HG03045 (cell line): ENCODE measurements around the gene HERC2.

ENCODE experiments used
- ATAC-seq: cut with Tn5 transposase; IDR thresholded peaks from one replicate; pipeline ENCODE4 v1.9.1; 2021; ENCODE audit warnings: mild to moderate bottlenecking, moderate library complexity; ENCODE audit not compliant: unreplicated experiment

The HERC2 gene

DNA sequence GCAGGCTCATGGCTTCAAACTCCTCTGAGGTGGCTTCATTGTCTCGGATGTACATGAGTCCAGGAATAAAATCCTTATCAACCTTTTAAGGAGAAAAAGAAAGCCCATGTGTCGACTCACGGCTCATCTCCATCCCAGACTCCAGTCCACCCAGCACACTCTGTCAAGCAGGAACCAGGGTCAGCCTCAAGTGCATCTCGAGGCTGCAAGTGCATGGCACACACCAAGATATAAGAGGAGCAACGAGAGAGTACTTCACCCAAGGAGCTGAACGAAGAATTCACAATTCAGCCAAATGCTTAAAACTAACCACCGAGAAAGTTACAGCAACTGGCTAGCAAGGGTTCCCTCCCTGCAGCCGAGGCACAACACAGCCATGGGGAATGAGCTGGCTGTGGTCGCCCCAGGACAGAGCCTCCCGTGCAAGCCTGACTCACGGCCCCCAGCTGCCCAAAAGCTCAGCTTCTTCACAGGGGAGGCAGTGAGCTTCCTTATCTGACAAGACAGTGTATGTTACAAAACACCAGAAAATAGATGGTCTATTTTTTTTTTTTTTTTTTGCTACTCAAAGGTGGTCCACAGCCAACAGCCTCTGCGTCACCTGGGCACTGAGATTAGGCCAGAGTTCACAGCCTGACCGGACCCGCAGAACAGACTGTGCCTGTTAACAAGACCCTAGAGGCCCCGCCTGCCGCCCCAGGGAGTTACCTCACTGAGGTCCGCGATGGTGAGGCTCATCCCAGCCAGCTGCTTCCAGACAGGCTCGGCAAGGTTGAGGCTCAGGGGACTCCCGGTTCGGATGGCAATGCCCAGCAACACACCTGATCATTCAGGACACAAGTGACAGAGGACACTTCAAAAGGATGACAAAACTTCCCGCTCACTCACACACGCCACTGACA, 207.0 kb downstream of the HERC2 start:
- ATAC-seq = no peak

DNA sequence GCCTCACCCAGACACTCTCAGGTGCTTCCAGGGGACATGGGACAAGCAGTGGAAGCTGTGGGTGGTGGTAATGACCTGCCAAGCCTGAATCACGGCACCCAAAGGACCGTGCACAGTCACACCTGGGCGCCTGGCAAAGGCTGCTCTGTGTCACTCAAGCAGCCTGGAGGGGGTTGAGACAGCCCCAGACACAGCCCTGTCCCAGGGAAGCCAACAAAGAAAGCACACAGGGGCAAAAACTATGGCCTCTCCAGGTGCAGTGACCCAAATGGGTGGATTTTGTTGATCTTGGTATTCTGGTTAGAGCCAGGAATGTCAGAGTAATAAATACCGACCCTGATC, 207.9 kb downstream of the HERC2 start:
- ATAC-seq = no peak

DNA sequence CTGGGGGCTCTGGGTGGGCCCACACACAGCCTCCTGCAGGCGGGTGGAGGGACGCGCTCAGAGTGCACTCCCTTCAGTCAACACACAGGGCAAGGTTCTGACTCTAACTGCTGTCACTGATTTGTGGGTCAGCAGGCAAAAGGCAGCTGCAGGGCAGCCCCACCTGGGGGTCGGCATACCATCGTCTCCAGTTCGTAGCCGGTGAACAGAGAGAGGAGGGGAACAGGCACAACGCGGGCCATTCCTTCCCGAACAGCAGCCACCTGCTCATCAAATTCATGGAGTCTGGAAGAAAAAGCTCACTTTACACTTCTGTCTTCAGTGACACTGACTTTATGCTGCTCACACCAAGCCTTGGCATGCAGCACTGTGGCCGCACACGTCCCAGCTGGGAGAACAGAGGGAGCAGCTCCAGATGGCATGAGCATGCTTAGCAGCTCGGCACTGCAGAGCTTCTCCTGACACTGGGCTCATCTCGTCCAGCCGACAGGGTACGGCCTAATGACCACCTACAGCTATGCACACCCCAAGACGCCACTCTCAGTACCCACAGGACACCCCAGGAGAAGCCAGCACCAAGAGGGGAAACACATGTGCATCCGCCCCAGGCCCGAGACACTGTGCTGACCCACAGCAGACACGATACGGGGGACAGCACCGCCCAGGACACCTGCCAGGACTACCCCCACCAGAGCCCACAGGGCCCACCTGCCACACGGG, 208.4 kb downstream of the HERC2 start:
- no peak for ATAC-seq

DNA sequence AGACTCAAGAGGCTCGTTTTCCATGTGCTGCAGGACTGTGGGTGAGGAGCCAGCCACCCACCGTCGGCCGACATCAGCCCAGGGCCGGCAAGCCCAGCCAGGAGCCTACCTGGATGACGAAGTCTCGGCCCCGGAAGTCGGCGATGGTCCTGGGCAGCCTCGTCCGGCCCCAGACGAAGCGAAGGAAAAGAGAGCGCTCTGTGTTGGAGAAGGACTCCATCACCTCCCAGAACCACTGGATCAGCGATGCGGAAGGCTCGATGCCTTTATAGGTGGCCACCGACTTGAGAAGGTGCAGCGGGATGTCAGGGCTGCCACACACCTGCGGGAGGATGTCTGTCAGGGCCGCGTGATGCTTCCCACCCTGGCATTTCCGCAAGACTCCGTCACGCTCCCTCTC, 209.0 kb downstream of the HERC2 start:
- no peak for ATAC-seq

DNA sequence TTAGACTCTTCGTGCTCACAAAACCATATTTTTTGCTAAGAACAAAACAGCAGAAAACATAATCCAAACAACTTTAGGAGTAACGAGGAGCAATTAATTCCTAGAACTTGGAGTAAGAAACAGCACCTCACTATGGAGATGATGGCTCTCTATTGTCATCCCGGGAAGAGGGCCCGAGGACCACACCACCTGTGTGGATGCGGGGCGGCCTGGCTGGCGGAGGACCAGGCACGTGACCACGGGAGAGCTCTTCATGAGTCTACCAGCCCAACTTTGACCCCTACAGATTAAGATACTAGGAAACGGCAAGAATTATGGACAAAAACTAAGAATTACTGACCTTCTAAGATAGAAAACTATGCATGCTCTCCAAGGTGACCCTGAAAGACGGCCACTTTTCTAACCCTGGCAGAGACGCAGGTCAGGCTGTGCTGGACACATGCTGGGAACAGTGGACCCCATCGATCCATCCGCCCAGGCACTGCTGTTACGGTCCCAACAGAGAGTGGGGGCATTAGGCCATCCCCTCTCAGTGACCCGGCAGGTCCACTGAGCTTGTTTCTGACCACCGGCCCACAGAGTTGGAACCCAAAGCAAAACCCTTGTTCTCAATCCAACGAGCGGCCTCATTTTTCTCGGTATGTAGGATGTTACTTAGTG, 209.7 kb downstream of the HERC2 start:
- ATAC-seq = no peak

DNA sequence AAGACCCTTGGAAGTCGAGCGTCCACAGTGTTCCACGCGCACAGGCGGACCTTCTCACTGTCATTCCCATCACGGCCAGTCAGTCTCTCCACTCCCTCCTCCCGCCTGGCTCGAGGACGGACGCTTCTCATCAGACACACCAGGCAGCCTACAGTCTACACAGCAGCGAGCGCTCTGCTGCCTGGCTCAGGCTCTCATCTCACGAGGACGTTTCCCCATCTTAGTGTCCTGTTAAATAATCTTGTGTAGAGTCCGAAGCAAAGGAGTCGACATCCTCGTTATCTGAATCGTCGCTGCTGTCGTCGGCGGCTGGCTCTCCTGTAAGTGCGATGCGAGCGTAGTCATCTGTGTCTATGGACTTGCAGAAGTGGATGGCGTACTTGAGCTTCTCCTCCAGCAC, 210.4 kb downstream of the HERC2 start:
- no peak for ATAC-seq

DNA sequence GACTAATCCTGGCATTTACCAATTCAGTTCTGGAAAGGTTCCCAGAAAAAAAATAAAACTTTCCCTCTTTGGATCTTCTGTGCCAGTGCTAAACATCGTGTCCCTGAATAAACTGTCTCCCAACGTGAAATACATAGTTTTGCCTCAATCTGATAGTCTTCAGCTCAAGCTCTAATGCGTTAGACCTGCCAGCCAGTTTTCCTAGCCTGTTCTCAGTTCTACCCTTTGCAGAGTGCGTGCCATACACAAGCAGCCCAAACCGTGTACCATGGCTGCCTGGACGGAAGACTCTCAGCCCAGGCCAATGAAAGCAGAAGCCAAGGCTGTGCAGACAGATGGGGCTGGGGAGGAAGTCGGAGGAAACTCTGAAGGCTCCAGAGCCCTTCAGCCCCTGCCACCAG, 211.5 kb downstream of the HERC2 start:
- ATAC-seq = no peak

DNA sequence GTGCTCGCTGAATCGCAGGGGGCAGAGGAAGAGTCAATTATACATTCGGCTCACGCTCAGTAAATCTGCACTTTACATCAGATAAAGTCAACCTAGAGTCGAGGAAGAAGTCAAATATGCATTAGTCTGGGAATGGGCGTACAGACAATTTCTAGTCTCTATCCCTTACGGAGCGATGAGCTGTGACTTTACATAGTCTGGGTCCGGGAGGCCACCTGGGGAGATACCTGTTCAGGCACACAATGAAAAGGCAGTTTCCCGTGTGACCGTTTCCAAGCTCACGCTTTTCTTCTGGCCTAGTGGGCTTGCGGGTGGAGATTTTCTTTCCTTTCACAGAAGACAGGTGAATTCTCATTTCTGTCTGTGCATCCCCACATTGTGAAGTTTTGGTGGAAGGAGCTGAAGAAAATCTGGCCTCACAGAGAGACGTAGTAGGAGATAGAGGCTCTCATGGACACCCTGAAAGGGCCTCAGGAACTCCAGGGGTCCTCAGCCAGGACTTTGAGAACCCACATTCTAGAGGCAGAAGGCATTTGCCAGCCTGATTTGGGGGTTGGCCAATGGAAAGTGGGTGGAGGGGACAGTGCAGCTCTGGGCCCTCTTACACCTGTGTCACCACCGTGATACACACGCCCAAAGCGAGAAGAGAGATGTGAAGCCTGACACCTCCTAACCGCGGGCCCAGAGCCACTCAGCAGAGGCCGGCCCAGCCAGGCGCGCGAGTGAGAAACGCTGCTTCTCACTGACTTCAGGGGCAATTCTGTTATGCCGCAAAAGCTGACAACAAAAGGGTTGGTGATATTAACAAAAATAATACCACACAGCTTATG, 212.1 kb downstream of the HERC2 start:
- no peak for ATAC-seq

DNA sequence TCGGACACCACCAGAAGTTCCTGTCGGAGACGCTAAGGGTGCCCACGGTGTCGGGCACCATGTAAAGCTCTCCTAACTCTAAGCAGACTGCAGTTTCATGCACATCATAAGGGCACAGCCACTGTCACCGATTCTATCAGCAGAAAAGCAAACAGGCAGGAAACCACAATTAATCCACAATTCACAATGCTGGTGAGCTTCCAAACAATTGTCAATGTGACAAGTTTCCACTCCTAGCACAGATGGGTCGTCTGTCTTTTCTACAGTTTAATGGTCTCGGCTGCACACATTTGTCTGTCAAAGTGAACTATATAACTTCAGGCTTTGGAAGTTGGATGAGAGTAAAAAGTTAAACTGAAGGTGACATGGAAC, 214.1 kb downstream of the HERC2 start:
- no peak for ATAC-seq

DNA sequence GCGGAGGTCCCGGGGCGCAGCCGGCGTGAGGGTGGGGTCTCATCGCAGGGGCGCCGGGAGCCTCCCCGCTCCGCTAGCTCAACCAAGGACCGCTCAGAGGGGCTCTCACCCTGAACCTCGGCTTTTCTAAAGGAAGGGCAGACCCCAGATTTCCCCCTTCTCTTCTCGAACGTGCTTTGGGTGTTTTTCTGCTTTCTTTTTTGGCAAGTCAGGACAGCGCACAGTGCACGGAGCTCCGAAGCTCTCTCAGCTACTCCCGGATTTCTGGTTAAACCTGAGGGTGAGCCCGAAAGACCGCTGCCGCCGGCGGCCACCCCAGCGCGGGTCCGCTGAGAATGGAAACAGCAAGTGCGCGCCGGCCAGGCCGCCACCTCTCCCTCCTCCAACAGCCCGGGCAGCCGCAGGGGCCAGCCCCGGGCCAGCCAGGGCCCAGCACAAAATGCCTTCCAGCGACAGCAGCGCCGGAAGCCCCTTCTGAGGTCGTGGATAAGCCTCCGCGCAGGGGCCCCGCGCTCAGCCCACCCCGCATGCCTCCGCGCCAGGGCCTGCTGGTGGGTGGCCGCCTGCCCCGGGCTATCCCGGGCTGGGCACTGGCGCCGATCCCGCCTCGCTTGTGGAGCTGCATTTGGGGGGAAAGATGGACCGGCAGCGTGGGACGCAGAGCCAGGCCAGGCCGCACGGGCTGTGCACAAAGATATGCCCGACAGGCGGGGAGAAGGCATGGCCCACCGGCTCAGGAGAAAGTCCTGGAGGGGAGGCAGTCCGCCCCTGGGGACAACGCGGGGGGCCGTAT, 214.7 kb downstream of the HERC2 start:
- no peak for ATAC-seq

DNA sequence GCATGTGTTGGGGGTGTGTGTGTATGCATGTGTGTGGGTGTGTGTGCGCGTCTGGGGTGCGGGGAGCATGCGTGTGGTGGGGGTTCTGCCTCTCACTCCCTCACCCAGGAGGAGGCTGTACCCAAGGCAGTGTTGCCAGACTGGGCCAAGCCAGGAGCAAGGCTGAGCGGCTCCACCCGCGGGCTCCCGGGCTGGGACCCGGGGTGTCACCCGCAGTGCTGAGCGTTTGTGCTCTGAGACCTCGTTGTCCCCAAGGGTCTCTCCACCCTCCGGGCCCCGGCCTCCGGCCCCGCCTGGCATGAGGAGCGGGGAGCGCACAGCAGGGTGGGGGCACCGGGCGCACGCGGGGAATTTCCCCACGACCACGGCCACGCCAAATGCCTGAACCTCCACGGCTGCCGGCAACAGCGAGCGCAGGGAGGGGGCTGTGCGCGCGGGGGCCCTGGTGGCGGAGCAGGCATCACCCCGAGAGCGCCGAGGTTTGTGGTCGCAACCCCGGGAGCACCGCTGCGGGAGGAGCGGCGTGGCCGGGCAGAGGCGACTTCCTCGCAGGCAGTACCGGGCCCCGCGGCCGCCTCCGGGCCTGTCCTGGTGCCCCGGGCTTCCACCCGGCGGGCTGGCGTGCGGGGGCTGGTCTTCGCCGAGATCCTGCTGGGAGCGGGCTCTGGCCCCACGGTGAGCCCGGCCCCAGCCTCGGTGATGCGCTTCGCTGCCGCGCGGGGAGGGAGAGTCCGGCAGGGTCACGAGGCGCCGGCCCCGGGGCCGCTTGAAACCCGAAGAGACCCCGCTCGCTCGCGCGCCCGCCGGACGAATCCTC, 215.5 kb downstream of the HERC2 start:
- ATAC-seq = no peak

DNA sequence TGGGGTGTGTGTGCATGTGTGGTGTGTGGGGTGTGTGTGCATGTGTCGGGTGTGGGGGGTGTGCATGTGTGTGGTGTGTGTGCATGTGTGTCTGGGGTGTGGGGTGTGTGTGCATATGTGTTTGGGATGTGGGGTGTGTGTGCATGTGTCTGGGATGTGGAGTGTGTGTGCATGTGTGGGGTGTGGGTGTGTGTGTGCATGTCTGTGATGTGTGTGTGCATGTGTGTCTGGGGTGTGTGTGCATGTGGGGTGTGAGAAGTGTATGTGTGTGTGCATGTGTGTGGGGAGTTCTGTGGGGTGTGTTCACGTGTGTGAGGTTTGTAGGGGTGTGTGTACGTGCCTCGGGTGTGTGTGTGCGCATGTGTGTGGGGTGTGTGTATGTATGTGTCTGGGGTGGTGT, 216.2 kb downstream of the HERC2 start:
- no peak for ATAC-seq

DNA sequence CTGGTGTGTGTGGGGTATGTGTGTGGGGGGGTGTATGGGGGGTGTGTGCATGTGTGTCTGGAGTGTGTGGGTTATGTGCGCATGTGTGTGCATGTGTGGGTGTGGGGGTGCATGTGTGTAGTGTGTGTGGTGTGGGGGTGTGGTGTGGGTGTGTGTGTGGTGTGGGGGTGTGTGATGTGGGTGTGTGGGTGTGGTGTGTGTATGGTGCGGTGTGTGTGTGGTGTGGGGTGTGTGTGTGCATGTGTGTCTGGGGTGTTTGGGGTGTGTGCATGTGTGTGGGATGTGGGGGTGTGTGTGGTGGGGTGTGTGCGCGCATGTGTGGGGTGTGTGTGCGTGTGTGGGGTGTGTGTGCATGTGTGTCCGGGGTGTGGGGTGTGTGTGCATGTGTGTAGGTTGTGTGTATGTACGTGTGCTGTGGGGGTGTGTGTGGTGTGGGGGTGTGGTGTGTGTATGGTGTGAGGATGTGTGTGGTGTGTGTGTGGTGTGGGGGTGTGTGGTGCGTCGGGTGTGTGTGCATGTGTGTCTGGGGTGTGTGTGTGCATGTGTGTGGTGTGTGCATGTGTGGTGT, 216.7 kb downstream of the HERC2 start:
- no peak for ATAC-seq

DNA sequence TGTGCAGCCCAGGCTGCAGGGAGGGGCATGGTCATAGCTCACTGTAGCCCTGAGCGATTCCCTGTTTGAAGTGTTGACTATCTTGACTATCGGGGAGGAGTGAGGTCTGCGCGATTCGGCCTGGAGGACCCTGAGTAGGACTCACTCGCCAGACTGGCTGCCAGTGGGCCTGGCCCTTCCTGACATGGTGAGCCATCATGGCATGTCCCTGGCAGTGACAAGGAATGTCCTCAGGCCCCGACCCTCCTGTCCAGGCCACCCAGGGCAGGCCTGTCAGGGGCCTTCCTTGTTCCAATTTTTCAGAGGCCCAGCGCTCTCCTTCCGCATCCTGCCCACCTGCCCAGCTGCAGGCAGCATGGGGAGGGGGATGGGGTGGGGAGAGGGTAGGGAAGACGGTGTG, 217.7 kb downstream of the HERC2 start:
- no peak for ATAC-seq

DNA sequence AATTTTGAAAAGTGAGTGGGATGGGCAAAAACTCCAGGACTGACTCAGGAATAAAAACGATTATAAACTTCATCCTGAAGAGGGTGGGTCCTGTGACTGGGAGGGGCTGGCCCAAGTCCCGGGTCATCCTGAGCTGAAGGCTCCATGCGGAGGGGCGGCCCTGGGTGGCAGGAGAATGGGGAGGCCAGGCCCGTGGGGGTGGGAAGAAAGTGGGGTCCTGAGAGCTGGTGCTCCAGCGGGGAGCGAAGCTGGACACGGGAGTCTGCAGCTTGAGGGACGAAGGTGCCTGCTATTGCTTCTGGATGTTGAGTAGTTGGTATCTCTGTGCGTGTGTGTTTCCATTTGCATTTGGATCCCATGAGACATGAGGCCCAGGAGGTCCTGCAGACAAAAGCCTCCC, 218.1 kb downstream of the HERC2 start:
- no peak for ATAC-seq

DNA sequence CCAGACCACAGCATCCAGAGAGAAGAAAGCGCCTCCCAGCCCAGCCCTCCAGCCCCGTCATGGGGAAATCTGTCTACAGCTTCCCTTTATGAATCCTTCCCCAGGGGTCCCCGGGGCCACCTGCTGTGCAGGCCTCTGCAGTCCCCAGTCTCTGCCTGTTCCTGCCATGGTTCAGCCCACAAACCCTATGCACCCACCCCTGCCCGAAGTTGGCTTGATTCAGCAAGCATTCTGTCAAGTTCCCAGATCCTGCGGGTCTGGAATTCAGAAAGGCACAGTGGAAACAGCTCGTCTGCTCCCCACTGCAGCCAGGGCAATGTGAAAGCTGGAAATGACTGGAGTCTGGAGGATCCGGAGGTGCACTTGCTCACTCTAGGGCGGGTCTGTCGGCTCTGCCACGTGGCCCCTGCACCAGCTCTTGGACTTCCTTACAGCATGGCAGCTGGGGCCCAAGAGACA, 220.0 kb downstream of the HERC2 start:
- no peak for ATAC-seq

DNA sequence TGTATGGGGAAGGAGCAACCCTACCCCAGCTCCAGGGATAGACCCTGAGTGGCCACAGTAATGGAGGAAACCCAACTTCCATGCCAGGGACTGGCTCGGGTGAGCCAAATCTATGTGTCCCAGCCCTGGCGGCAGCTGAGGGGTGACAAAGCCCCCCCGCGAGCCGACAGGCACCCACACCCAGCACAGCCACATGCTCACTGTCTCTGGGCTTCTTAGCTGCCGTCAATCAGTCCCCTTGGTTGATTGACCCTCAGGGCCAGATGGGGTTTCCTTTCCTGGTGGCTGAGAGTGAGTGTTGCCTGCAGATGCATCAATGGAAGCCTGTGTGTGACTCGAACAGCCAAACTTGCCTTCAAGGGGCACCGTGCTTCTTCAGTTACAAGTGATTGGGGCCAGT, 220.8 kb downstream of the HERC2 start:
- no peak for ATAC-seq

DNA sequence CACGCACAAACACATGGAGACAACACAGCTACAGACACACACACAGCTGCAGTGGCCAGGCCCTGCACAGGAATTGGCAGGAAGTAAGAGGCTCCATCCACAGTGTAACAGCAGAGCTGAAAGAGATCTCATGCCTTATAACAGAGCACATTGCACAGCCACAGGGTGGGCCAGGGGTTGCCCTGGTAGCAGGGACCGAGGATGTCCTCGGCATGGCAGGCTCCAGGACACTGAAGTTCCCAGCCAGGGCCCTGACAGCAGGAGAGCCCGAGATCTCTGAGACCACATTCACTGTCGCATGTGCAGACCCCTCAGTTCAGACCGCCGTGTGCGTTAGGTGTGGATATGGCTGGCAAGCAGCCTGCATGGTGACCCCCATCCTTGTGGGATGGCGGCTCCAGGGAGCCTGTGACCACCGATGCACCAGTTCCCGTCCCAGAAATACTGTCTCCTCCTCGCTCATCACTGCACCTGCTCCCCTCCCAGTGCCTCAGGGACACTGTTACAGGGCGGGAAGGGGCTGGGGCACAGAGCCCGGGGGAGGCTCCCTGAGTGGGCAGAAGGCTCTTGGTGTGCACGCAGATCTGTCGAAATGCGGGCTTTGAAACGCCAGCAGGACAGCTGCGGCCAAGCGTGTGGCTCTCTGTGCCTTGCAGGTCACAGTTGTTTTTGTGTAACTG, 221.3 kb downstream of the HERC2 start:
- ATAC-seq = no peak
